ENCODE measurements around the gene CFAP299. TPM values are rescaled to one million over a fixed set of nuclear protein-coding genes. Genes with fewer than 3 reads are reported as not detected.
"Not testable (repeated sequence)": the region's sequence is repeated elsewhere in the genome, so short reads cannot be mapped to it uniquely, and the experiment has no call there.

CFAP299 gene
- total and polyA plus RNA-seq, 2 experiments from 2014 or later, result not detected

- TF ChIP-seq EZH2phosphoT487 (IDR thresholded peaks at IDR 0.05; ENCODE audit: low read depth, severe bottlenecking, unreplicated experiment), result no peak
- TF ChIP-seq, protein P1, sequence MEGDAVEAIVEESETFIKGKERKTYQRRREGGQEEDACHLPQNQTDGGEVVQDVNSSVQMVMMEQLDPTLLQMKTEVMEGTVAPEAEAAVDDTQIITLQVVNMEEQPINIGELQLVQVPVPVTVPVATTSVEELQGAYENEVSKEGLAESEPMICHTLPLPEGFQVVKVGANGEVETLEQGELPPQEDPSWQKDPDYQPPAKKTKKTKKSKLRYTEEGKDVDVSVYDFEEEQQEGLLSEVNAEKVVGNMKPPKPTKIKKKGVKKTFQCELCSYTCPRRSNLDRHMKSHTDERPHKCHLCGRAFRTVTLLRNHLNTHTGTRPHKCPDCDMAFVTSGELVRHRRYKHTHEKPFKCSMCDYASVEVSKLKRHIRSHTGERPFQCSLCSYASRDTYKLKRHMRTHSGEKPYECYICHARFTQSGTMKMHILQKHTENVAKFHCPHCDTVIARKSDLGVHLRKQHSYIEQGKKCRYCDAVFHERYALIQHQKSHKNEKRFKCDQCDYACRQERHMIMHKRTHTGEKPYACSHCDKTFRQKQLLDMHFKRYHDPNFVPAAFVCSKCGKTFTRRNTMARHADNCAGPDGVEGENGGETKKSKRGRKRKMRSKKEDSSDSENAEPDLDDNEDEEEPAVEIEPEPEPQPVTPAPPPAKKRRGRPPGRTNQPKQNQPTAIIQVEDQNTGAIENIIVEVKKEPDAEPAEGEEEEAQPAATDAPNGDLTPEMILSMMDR (IDR thresholded peaks at IDR 0.05; ENCODE audit: poor library complexity), result no peak
- Histone ChIP-seq H3K9me3 (ENCODE audit: low read depth) (no peaks in the 10 kb centered on the region), H3K27me3 (no peaks in the 10 kb centered on the region), H3K4me1 (ENCODE audit: insufficient read depth) (no peaks in the 10 kb centered on the region), H3K79me2 (no peaks in the 10 kb centered on the region), H3K27ac (no peak overlapping the region), H2AFZ (no peak overlapping the region), H4K20me1 (ENCODE audit: insufficient read depth, poor library complexity, severe bottlenecking) (no peaks in the 10 kb centered on the region), H3K36me3 (replicated peaks; ENCODE audit: insufficient read depth, low read depth) (no peaks in the 10 kb centered on the region), H3K4me2 (no peak overlapping the region), H3K9me2 (replicated peaks; ENCODE audit: insufficient read depth) (no peaks in the 10 kb centered on the region), H3K4me3 (no peak overlapping the region)
- no peak for DNase-seq (ENCODE audit: low spot score)
- 92% methylated on average over 3 of the region's 3 CpGs for WGBS (ENCODE audit: low lambda C conversion rate, missing lambda C conversion rate)
Observed at GRCh38 chr4:80790152-80790551, 454.6 kb downstream of the CFAP299 start.

DNA sequence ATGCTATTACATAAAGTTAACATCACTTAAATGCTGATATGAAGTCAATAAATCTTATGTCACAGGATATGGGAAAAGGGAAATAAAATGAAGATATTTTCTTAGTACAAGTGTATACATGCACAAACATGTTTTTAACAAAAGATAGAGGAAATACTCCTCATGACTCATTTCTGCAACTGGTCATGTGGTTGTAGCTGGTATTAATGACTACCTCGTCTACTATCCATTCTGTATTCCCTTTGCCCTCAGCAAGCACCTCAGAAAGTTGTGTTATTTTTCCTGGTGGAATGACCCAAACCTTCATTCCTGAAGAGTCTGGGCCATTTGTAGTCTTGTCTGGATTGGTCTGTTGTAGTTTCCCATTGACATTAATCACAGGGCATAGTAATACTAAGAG lies 458.1 kb downstream of the CFAP299 start:
- H2AFZ ChIP-seq; H3K9me3 ChIP-seq (ENCODE audit: low read depth); H3K27ac ChIP-seq; H3K4me1 ChIP-seq (ENCODE audit: insufficient read depth); H3K4me2 ChIP-seq; H3K4me3 ChIP-seq; H3K79me2 ChIP-seq; H4K20me1 ChIP-seq (ENCODE audit: insufficient read depth, poor library complexity, severe bottlenecking); H3K27me3 ChIP-seq; H3K36me3 ChIP-seq (replicated peaks; ENCODE audit: insufficient read depth, low read depth); DNase-seq (ENCODE audit: low spot score); H3K9me2 ChIP-seq (replicated peaks; ENCODE audit: insufficient read depth): not testable (repeated sequence)
- WGBS (ENCODE audit: low lambda C conversion rate, missing lambda C conversion rate), result 79% methylated on average over 1 of the region's 1 CpG

GRCh38 chr4:80798082-80798481 lies 462.6 kb downstream of the CFAP299 start:
- no peaks in the 10 kb centered on the region for H3K9me2 ChIP-seq (replicated peaks; ENCODE audit: insufficient read depth)
- H2AFZ ChIP-seq, result no peak overlapping the region
- TF ChIP-seq EZH2phosphoT487 (IDR thresholded peaks at IDR 0.05; ENCODE audit: low read depth, severe bottlenecking, unreplicated experiment), result no peak
- no peak for TF ChIP-seq EZH2 (IDR thresholded peaks at IDR 0.05; ENCODE audit: borderline replicate concordance)
- TF ChIP-seq, protein P1 (IDR thresholded peaks at IDR 0.05; ENCODE audit: poor library complexity), result no peak
- no peaks in the 10 kb centered on the region for H3K27me3 ChIP-seq
- H3K79me2 ChIP-seq, result no peaks in the 10 kb centered on the region
- no peaks in the 10 kb centered on the region for H3K9me3 ChIP-seq (ENCODE audit: low read depth)
- H4K20me1 ChIP-seq (ENCODE audit: insufficient read depth, poor library complexity, severe bottlenecking), result no peaks in the 10 kb centered on the region
- H3K4me1 ChIP-seq (ENCODE audit: insufficient read depth), result no peaks in the 10 kb centered on the region
- no peak overlapping the region for H3K27ac ChIP-seq
- no peak overlapping the region for H3K4me3 ChIP-seq
- no peaks in the 10 kb centered on the region for H3K36me3 ChIP-seq (replicated peaks; ENCODE audit: insufficient read depth, low read depth)
- 75% methylated on average over 1 of the region's 1 CpG for WGBS (ENCODE audit: low lambda C conversion rate, missing lambda C conversion rate)
- no peak overlapping the region for H3K4me2 ChIP-seq
- DNase-seq (ENCODE audit: low spot score), result no peak

GRCh38 chr4:80800719-80801118 lies 465.2 kb downstream of the CFAP299 start:
- 91% methylated on average over 1 of the region's 1 CpG for WGBS (ENCODE audit: low lambda C conversion rate, missing lambda C conversion rate)
- not testable (repeated sequence) for H3K4me3 ChIP-seq

GRCh38 chr4:80803337-80803736 lies 467.8 kb downstream of the CFAP299 start:
- H3K36me3 ChIP-seq (replicated peaks; ENCODE audit: insufficient read depth, low read depth), result no peaks in the 10 kb centered on the region
- H3K79me2 ChIP-seq, result no peaks in the 10 kb centered on the region
- no peaks in the 10 kb centered on the region for H3K9me2 ChIP-seq (replicated peaks; ENCODE audit: insufficient read depth)
- H3K4me1 ChIP-seq (ENCODE audit: insufficient read depth), result no peaks in the 10 kb centered on the region
- WGBS (ENCODE audit: low lambda C conversion rate, missing lambda C conversion rate), result 75% methylated on average over 1 of the region's 1 CpG
- H3K4me2 ChIP-seq, result no peak overlapping the region
- no peaks in the 10 kb centered on the region for H4K20me1 ChIP-seq (ENCODE audit: insufficient read depth, poor library complexity, severe bottlenecking)
- no peaks in the 10 kb centered on the region for H3K27me3 ChIP-seq
- H3K9me3 ChIP-seq (ENCODE audit: low read depth), result no peaks in the 10 kb centered on the region
- DNase-seq (ENCODE audit: low spot score), result no peak
- no peak overlapping the region for H3K27ac ChIP-seq
- no peak for TF ChIP-seq EZH2phosphoT487 (IDR thresholded peaks at IDR 0.05; ENCODE audit: low read depth, severe bottlenecking, unreplicated experiment)
- TF ChIP-seq, protein P1 (IDR thresholded peaks at IDR 0.05; ENCODE audit: poor library complexity), result no peak
- TF ChIP-seq EZH2 (IDR thresholded peaks at IDR 0.05; ENCODE audit: borderline replicate concordance), result no peak
- H3K4me3 ChIP-seq, result no peak overlapping the region
- no peak overlapping the region for H2AFZ ChIP-seq

More at GRCh38 chr4:80800719-80801118, 465.2 kb downstream of the CFAP299 start:
- H3K27me3 ChIP-seq; H2AFZ ChIP-seq; H3K27ac ChIP-seq; H3K36me3 ChIP-seq (replicated peaks; ENCODE audit: insufficient read depth, low read depth); H3K4me2 ChIP-seq; H4K20me1 ChIP-seq (ENCODE audit: insufficient read depth, poor library complexity, severe bottlenecking); H3K4me1 ChIP-seq (ENCODE audit: insufficient read depth); DNase-seq (ENCODE audit: low spot score); H3K9me3 ChIP-seq (ENCODE audit: low read depth); H3K9me2 ChIP-seq (replicated peaks; ENCODE audit: insufficient read depth); H3K79me2 ChIP-seq: not testable (repeated sequence)
